Gastroesophageal sphincter (tissue), 3 donors: ENCODE measurements around the gene RELT.

Experiments used
- POLR2A ChIP-seq, 2 donors: fragments of 450-650 bp; IDR thresholded peaks; one replicate each; pipeline ENCODE4 v1.6.1; 2017; ENCODE audit warnings: antibody characterized with exemption in 2 of 2, mild to moderate bottlenecking in 2 of 2, moderate library complexity in 1 of 2
- POLR2AphosphoS5 ChIP-seq: sonication (generic); formaldehyde crosslinking; IDR thresholded peaks from one replicate; pipeline ENCODE4 v1.6.1; 2017; ENCODE audit warnings: antibody characterized with exemption
- TF ChIP-seq, protein P1 (sequence below), 4 experiments: fragments of 200-600 bp in 2 of 4; fragments of 450-650 bp in 2 of 4; sonication (generic) in 1 of 4; IDR thresholded peaks; one replicate each; pipeline ENCODE4 v1.5.1; 2017 to 2019; ENCODE audit warnings: antibody characterized with exemption in 4 of 4, mild to moderate bottlenecking in 2 of 4, moderate library complexity in 2 of 4

DNA sequence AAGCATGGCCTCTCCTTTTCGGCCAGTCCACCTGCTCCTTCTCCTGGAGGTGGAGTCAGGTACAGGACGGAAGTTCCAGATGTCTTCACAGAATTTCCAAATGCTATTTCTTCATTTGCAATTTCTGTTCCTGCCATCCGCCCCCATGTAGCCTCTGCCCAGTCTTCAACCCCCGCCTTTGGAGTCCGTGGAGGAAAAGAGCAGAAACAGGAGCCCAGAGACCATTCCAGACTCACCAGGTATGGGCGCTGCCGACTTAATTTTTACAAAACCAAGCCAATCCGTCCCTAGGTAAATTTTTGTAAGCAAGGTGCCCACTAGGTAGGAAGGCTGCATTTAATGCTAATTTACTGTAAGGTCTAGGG, 28.9 kb downstream of the RELT start:
- TF ChIP-seq, protein P1, sequence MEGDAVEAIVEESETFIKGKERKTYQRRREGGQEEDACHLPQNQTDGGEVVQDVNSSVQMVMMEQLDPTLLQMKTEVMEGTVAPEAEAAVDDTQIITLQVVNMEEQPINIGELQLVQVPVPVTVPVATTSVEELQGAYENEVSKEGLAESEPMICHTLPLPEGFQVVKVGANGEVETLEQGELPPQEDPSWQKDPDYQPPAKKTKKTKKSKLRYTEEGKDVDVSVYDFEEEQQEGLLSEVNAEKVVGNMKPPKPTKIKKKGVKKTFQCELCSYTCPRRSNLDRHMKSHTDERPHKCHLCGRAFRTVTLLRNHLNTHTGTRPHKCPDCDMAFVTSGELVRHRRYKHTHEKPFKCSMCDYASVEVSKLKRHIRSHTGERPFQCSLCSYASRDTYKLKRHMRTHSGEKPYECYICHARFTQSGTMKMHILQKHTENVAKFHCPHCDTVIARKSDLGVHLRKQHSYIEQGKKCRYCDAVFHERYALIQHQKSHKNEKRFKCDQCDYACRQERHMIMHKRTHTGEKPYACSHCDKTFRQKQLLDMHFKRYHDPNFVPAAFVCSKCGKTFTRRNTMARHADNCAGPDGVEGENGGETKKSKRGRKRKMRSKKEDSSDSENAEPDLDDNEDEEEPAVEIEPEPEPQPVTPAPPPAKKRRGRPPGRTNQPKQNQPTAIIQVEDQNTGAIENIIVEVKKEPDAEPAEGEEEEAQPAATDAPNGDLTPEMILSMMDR (IDR thresholded peaks at IDR 0.05), result no peak
- no peak for TF ChIP-seq POLR2A (IDR thresholded peaks at IDR 0.05)
- no peak for TF ChIP-seq POLR2AphosphoS5
